Measurements from ENCODE around the gene LMAN2.
"Not testable (repeated sequence)": the region's sequence is repeated elsewhere in the genome, so short reads cannot be mapped to it uniquely, and the experiment has no call there.

The LMAN2 gene

GRCh38 chr5:177362610-177363507 lies 11.4 kb upstream of the LMAN2 start:
- peak; percentile 45 for DNase-seq

- no peak for DNase-seq
Observed at GRCh38 chr5:177362292-177362609, 10.8 kb upstream of the LMAN2 start.

- no peak for DNase-seq
Observed at GRCh38 chr5:177361418-177362291, 10.2 kb upstream of the LMAN2 start.

GRCh38 chr5:177360740-177361139 lies 9.3 kb upstream of the LMAN2 start:
- not testable (repeated sequence) for DNase-seq

- no peak for DNase-seq
Observed at GRCh38 chr5:177359860-177360259, 8.4 kb upstream of the LMAN2 start.

- DNase-seq: no peak
Observed at GRCh38 chr5:177359451-177359851, 8.0 kb upstream of the LMAN2 start.

GRCh38 chr5:177358370-177358819 lies 6.9 kb upstream of the LMAN2 start:
- DNase-seq: no peak

- DNase-seq: peak; percentile 43
Observed at GRCh38 chr5:177357459-177358351, 6.2 kb upstream of the LMAN2 start, which contains the start of gene RGS14. TSS of gene RGS14 (plus strand) at chr5:177357924. CDS start at chr5:177358025, 101 bp downstream.

GRCh38 chr5:177357146-177357458 lies 5.6 kb upstream of the LMAN2 start:
- DNase-seq: no peak

GRCh38 chr5:177356746-177357145 lies 5.3 kb upstream of the LMAN2 start:
- no peak for DNase-seq

- no peak for DNase-seq
Observed at GRCh38 chr5:177355868-177356168, 4.3 kb upstream of the LMAN2 start.

- DNase-seq: no peak
Observed at GRCh38 chr5:177355162-177355867, 3.8 kb upstream of the LMAN2 start.

- no peak for DNase-seq
Observed at GRCh38 chr5:177354711-177355110, 3.2 kb upstream of the LMAN2 start.

GRCh38 chr5:177354256-177354655 lies 2.8 kb upstream of the LMAN2 start:
- DNase-seq: no peak

GRCh38 chr5:177353093-177353492 lies 1.6 kb upstream of the LMAN2 start:
- no peak for DNase-seq

GRCh38 chr5:177350776-177351391 lies 584 bp downstream of the LMAN2 start:
- no peak for DNase-seq

GRCh38 chr5:177349762-177350161 lies 1.7 kb downstream of the LMAN2 start:
- DNase-seq: no peak

GRCh38 chr5:177349362-177349647 lies 2.2 kb downstream of the LMAN2 start:
- no peak for DNase-seq

- DNase-seq: no peak
Observed at GRCh38 chr5:177347699-177348098, 3.8 kb downstream of the LMAN2 start.

GRCh38 chr5:177346820-177347219 lies 4.6 kb downstream of the LMAN2 start:
- DNase-seq: no peak

- DNase-seq: no peak
Observed at GRCh38 chr5:177344891-177345290, 6.6 kb downstream of the LMAN2 start.

- DNase-seq: no peak
Observed at GRCh38 chr5:177343777-177344176, 7.7 kb downstream of the LMAN2 start.

All from fibroblast of skin of right biceps (primary cell).